ENCODE data around the gene DCC.

The DCC gene

GRCh38 chr18:52845036-52845435, 505.0 kb downstream of the DCC start:
- no peak for DNase-seq

DNA sequence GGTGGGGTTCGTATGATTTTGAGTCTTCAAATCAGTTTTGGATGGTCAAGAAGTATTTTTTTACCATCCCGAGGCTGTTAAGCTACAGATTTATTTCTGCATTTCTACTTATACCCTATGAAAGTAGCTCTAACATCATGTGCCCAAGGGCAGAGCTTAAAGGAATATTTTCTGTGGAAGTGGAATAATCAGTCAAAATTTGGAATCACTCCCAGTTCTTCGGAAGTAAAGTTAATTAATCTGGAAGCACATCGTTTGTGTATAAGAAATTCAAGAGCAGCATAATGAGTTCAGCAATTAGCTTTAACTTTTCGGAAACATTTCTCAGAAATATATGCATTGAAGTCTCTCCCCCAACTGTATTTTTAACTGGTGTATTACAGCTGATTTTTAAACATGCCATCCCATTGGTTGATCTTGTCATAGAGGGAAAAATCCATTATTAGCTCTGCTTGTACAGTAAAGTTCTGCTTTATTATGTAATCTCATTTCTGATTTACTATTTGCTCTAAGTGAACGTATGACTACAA, 510.1 kb downstream of the DCC start:
- DNase-seq: no peak

GRCh38 chr18:52861558-52861957, 521.6 kb downstream of the DCC start:
- DNase-seq: no peak

- no peak for DNase-seq
These were observed 529.4 kb downstream of the DCC start for GRCh38 chr18:52869349-52869923.

- peak; percentile 54 for DNase-seq
These were observed 530.2 kb downstream of the DCC start for GRCh38 chr18:52869942-52870907.

GRCh38 chr18:52874774-52875173, 534.8 kb downstream of the DCC start:
- no peak for DNase-seq

- no peak for DNase-seq
These were observed 535.7 kb downstream of the DCC start for GRCh38 chr18:52875725-52876124.

DNA sequence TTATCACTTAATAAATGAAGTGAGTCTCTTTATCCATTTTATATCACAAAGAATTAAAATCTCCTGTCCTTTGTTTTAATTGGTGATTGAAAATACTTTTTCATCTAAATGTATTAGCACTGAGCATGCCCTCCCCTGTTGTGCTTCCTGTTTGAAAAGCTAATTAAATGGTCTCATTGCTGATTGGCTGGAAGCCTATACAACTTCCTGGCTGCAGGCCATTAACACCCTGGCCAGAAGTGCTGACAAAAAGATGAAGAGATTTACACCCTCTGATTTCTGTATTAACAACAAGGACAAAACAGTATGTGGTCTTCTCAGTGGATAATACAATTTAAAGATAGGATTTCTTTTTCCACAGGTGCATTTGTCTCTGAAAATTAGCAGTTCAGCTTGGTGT, 548.0 kb downstream of the DCC start:
- DNase-seq: no peak

GRCh38 chr18:52894801-52895200, 554.8 kb downstream of the DCC start:
- DNase-seq: no peak

- DNase-seq: no peak
These were observed 557.9 kb downstream of the DCC start for GRCh38 chr18:52897611-52898484.

GRCh38 chr18:52898485-52899058, 558.6 kb downstream of the DCC start:
- DNase-seq: no peak

GRCh38 chr18:52902188-52902587, 562.2 kb downstream of the DCC start:
- DNase-seq: no peak

DNA sequence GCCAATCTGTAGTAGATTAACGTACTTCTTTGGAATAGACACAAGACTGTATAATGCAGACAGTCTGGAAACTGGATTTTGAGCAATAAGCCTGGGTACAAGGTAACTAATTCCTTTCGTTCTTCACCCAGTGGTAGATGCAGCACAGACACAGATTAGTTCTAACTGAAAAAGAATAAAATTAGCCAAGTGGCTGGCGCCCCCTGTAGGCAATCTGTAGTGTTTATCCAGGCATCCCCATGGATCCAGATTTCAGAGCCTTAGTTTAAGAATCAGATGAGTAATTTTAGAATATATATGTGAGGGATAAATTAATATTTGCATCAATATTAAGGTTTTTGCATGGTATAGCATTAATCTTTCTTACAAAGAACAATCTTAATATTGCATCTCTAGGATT, 563.9 kb downstream of the DCC start:
- peak; percentile 24 for DNase-seq

- no peak for DNase-seq
These were observed 567.7 kb downstream of the DCC start for GRCh38 chr18:52907543-52908308.

DNA sequence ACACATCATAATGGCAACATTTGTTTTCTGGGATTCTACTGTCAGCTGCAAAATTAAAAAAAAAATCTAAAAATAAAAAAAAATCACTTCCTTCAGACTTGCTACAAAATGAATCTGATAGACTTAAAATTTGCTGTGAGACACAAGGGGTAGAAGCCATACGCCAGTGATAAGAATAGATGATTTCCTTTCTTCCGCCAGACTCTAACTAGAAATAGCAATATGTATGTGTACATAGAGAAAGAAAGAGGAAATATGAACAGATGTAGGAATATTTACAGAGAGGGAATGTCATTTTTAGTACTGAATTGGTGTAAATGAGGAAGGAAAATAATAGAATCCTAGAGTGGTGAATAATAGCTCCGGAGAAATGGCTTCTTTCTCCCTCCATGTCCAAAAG, 574.2 kb downstream of the DCC start:
- DNase-seq: no peak

DNA sequence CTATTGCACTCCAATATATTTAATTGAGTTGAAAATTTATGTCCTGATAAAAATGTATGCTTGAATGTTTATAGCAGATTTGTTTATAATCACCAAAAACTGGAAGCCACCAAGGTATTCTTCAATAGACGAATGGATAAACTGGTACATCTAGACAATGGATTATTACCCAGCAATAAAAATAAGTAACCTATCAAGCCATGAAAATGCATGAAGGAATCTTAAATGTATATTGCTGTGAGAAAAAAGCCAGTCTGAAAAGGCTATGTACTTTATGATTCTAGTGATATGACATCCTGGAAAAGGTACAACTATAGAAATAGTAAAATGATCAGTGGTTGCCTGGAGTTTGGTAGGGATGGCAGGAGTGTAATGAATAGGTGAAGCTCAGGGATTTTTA, 580.7 kb downstream of the DCC start:
- DNase-seq: no peak

DNA sequence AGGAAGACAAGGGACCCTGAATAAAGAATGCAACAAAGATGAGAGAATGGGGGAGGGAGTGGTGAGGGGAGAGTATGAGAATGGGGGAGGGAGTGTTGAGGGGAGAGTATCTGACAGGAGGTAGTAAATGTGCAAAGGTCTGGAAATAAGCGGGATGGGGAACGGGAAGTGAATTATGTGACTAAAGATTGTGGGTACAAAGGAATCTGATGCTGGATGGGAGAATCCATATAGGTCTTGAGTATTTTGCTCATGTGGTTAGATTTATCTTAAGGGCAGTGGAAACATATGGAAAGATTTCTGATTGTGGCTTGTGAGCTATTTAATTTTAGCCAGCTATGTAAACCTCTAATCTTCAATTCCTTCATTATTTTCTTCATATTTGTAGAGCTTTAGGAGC, 593.4 kb downstream of the DCC start:
- DNase-seq: no peak

- no peak for DNase-seq
These were observed 596.9 kb downstream of the DCC start for GRCh38 chr18:52936931-52937330.

GRCh38 chr18:52937840-52938239, 597.8 kb downstream of the DCC start:
- DNase-seq: no peak

DNA sequence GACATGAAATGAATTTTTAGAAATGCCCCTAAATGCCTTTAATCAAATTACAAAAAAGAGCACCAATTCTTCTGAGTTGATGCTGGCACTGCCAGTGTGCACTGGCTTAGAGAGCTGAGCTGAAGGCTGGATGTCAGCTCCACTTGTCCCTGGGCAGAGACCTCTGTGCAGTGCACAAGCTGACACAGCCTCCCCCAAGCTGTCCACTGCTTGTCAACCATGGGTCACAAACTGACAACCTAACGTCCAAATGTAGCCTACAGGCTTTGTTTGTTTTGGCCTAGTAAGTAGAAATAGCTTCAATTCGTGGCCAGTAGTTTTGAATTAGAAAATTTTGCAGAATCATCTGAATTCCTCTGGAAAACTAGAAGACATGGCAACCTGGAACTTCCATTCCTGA, 605.6 kb downstream of the DCC start:
- no peak for DNase-seq

GRCh38 chr18:52948868-52949444, 609.0 kb downstream of the DCC start:
- DNase-seq: no peak

GRCh38 chr18:52950155-52950554, 610.2 kb downstream of the DCC start:
- no peak for DNase-seq
